Panc1 (cell line): Measurements from ENCODE around the gene KCTD19.

ENCODE experiments used
- POLR2AphosphoS5 ChIP-seq: IDR thresholded peaks from 2 replicates; pipeline ENCODE4 v1.6.1; 2012; ENCODE audit warnings: mild to moderate bottlenecking, low read depth, low read length, moderate library complexity
- SIN3A ChIP-seq: IDR thresholded peaks from 2 replicates; pipeline ENCODE4 v1.6.1; 2012; ENCODE audit warnings: low read depth, mild to moderate bottlenecking, low read length, moderate library complexity, borderline replicate concordance; ENCODE audit not compliant: insufficient read depth
- TF ChIP-seq, protein P1 (sequence below): fragments of 450-650 bp; IDR thresholded peaks from 2 replicates; pipeline ENCODE4 v1.5.1; 2017; ENCODE audit warnings: mild to moderate bottlenecking

DNA sequence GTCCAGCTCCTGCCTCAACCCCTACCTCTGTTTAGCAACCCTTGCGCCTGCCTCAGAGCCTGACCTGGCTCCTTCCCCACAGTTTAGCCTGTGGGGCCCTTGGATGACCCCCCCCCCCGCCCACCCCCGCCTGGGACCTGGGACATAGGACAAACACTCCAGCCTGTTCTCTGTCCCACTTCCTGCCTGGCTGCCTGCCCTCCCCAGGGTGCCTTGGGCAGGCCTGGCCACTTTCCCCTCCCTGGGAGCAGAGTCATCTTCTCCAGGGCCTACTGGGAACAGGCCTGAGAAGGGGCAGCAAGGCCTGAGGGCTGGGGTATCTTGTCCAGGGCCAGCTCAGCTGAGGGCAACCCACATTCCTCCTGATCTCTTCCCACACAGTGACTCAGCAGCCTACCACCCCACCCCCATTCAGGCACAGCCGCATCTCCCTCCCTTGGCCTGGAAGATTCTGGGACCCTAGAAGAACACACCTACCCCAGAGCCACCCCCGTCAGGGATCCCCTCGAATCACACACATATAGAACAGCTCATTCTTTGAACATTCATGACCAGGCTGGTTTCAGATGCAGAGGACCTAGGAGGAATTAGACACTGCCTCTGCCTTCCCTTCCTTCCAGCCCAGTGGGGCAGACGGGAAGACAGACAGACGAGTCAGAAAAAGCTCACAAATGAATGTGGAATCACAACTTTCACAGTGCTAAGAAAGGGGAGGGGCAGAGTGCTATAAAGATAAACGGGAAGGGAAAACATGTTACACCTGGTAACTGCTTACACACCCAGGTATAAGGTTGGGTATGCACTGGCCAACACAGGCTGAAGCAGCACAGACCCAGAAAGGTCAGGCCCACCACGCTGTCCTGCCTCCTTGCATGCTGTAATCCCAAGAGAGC, 85.3 kb downstream of the KCTD19 start:
- no peak for TF ChIP-seq SIN3A
- TF ChIP-seq, protein P1, sequence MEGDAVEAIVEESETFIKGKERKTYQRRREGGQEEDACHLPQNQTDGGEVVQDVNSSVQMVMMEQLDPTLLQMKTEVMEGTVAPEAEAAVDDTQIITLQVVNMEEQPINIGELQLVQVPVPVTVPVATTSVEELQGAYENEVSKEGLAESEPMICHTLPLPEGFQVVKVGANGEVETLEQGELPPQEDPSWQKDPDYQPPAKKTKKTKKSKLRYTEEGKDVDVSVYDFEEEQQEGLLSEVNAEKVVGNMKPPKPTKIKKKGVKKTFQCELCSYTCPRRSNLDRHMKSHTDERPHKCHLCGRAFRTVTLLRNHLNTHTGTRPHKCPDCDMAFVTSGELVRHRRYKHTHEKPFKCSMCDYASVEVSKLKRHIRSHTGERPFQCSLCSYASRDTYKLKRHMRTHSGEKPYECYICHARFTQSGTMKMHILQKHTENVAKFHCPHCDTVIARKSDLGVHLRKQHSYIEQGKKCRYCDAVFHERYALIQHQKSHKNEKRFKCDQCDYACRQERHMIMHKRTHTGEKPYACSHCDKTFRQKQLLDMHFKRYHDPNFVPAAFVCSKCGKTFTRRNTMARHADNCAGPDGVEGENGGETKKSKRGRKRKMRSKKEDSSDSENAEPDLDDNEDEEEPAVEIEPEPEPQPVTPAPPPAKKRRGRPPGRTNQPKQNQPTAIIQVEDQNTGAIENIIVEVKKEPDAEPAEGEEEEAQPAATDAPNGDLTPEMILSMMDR = no peak
- TF ChIP-seq POLR2AphosphoS5 = no peak
